ENCODE data around the gene USP15.

The USP15 gene

GRCh38 chr12:62285284-62285683 is 25.1 kb downstream of the USP15 start:
- no peak for DNase-seq

GRCh38 chr12:62288328-62288727 is 28.1 kb downstream of the USP15 start:
- DNase-seq, result no peak

- no peak for DNase-seq
These were observed 30.6 kb downstream of the USP15 start for GRCh38 chr12:62290846-62291245.

GRCh38 chr12:62291864-62292760 is 31.9 kb downstream of the USP15 start:
- no peak for DNase-seq

GRCh38 chr12:62292761-62293344 is 32.6 kb downstream of the USP15 start:
- no peak for DNase-seq

GRCh38 chr12:62294378-62294777 is 34.2 kb downstream of the USP15 start:
- no peak for DNase-seq

GRCh38 chr12:62296001-62296400 is 35.8 kb downstream of the USP15 start:
- no peak for DNase-seq

- no peak for DNase-seq
These were observed 37.1 kb downstream of the USP15 start for GRCh38 chr12:62297321-62297720.

- DNase-seq, result no peak
These were observed 39.4 kb downstream of the USP15 start for GRCh38 chr12:62299617-62300016.

- DNase-seq, result no peak
These were observed 41.0 kb downstream of the USP15 start for GRCh38 chr12:62301080-62301798.

- no peak for DNase-seq
These were observed 41.6 kb downstream of the USP15 start for GRCh38 chr12:62301799-62302133.

- no peak for DNase-seq
These were observed 44.4 kb downstream of the USP15 start for GRCh38 chr12:62304560-62304959.

- no peak for DNase-seq
These were observed 45.6 kb downstream of the USP15 start for GRCh38 chr12:62305778-62306177.

- DNase-seq, result no peak
These were observed 46.6 kb downstream of the USP15 start for GRCh38 chr12:62306569-62307530.

- DNase-seq, result no peak
These were observed 48.0 kb downstream of the USP15 start for GRCh38 chr12:62308201-62308600.

GRCh38 chr12:62313727-62314380 is 53.6 kb downstream of the USP15 start:
- DNase-seq, result no peak

GRCh38 chr12:62317017-62317416 is 56.8 kb downstream of the USP15 start:
- DNase-seq, result no peak

- DNase-seq, result no peak
These were observed 58.9 kb downstream of the USP15 start for GRCh38 chr12:62319058-62319457.

- no peak for DNase-seq
These were observed 59.9 kb downstream of the USP15 start for GRCh38 chr12:62320054-62320453.

- no peak for DNase-seq
These were observed 63.2 kb downstream of the USP15 start for GRCh38 chr12:62323386-62323785.

- no peak for DNase-seq
These were observed 68.2 kb downstream of the USP15 start for GRCh38 chr12:62328296-62328921.

Data from C1 segment of cervical spinal cord (tissue), 14 donors.